ENCODE data around the gene KCNA2.

GRCh38 chr1:110602466-110602865, 3.7 kb downstream of the KCNA2 start:
- no peak for TF ChIP-seq CTCF (IDR thresholded peaks at IDR 0.05; ENCODE audit: insufficient read depth, low read length)
- TF ChIP-seq POLR2AphosphoS5 (IDR thresholded peaks at IDR 0.05; ENCODE audit: low read depth): no peak

All from HL-60 (cell line).